Measurements from ENCODE around the gene PAEP.

PAEP gene

DNA sequence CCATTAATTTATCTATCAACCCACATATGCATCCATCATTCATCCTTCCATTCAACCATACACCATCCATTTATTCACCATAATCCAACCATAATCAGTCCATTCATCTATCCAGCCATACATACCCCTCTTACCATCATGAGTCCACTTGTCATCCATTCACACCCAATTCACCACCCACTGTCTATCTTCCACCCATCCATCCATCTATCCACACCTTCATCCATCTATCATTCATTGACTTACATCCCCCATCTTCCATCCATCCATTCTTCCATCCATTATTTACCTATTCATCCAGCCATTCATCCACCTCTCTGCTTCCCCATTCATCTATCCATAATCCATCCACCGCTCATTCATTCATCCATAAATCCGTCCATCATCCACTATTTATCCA lies 17.8 kb downstream of the PAEP start:
- Histone ChIP-seq H3K4me3 (ENCODE audit: low read length) (no peak overlapping the region), H3K9me3 (ENCODE audit: control insufficient read depth, insufficient read depth, low read length) (no peaks in the 10 kb centered on the region), H3K27ac (ENCODE audit: low read length) (no peak overlapping the region), H3K36me3 (ENCODE audit: control insufficient read depth, insufficient read depth, low read length) (no peaks in the 10 kb centered on the region), H3K27me3 (ENCODE audit: control insufficient read depth, insufficient read depth, low read length) (no peaks in the 10 kb centered on the region), H3K4me1 (ENCODE audit: control insufficient read depth, insufficient read depth, low read length) (no peaks in the 10 kb centered on the region)
- no peak for DNase-seq (ENCODE audit: low read depth, low spot score)
- 100% methylated on average over 2 of the region's 2 CpGs for WGBS (ENCODE audit: insufficient coverage, insufficient read length)

DNA sequence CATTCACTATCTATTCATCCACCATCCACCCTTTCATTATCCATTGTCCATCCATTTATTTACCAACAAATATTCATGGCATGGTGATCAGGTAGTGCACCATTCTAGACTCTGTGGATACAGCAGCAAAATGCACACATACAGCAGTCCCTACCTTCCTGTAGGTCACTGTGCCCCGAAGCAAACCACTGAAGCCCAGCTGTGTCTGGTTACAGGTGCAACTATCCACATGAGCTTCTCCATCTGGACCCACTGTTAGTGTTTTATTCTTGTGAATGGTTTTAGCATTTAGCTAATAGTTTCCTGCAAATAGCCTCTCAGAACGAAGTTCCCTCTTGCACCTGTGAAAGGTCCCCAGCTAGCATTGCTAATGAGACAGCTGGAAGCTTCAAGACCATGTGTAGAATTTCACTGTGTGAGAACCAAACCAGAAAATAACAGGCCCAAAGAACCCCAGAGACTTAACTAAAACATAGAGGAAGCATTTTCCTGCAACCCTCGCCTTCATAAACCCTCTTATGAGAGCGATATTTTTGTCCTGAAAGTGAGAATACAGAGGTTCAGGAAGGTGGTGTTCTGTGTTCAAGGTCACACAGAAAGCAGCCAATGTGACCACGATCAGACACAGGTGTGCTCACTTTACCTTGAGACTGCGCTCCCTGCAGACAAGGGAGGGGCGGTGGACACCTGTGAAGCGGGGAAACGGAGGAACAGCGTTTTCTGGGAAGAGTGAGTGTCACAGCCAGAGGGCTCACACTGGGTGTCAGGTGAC lies 18.5 kb downstream of the PAEP start:
- H3K9me3 ChIP-seq (ENCODE audit: control insufficient read depth, insufficient read depth, low read length), result no peaks in the 10 kb centered on the region
- H3K27ac ChIP-seq (ENCODE audit: low read length), result no peak overlapping the region
- no CpG with 5 or more reads among the region's 10 CpGs for WGBS (ENCODE audit: insufficient coverage, insufficient read length)
- DNase-seq (ENCODE audit: low read depth, low spot score), result no peak
- no peaks in the 10 kb centered on the region for H3K36me3 ChIP-seq (ENCODE audit: control insufficient read depth, insufficient read depth, low read length)
- no peaks in the 10 kb centered on the region for H3K4me1 ChIP-seq (ENCODE audit: control insufficient read depth, insufficient read depth, low read length)
- H3K4me3 ChIP-seq (ENCODE audit: low read length), result no peak overlapping the region
- no peaks in the 10 kb centered on the region for H3K27me3 ChIP-seq (ENCODE audit: control insufficient read depth, insufficient read depth, low read length)

- WGBS (ENCODE audit: insufficient coverage, insufficient read length), result no CpG with 5 or more reads among the region's 11 CpGs
- H3K27ac ChIP-seq (ENCODE audit: low read length), result no peak overlapping the region
- no peaks in the 10 kb centered on the region for H3K9me3 ChIP-seq (ENCODE audit: control insufficient read depth, insufficient read depth, low read length)
- no peaks in the 10 kb centered on the region for H3K4me1 ChIP-seq (ENCODE audit: control insufficient read depth, insufficient read depth, low read length)
- H3K27me3 ChIP-seq (ENCODE audit: control insufficient read depth, insufficient read depth, low read length), result no peaks in the 10 kb centered on the region
- H3K4me3 ChIP-seq (ENCODE audit: low read length), result no peak overlapping the region
- DNase-seq (ENCODE audit: low read depth, low spot score), result no peak
- no peaks in the 10 kb centered on the region for H3K36me3 ChIP-seq (ENCODE audit: control insufficient read depth, insufficient read depth, low read length)
These were observed 19.3 kb downstream of the PAEP start for GRCh38 chr9:135580664-135581380.

- H3K36me3 ChIP-seq (ENCODE audit: control insufficient read depth, insufficient read depth, low read length), result no peaks in the 10 kb centered on the region
- no peak overlapping the region for H3K27ac ChIP-seq (ENCODE audit: low read length)
- H3K9me3 ChIP-seq (ENCODE audit: control insufficient read depth, insufficient read depth, low read length), result no peaks in the 10 kb centered on the region
- no peaks in the 10 kb centered on the region for H3K27me3 ChIP-seq (ENCODE audit: control insufficient read depth, insufficient read depth, low read length)
- DNase-seq (ENCODE audit: low read depth, low spot score), result no peak
- 100% methylated on average over 3 of the region's 18 CpGs for WGBS (ENCODE audit: insufficient coverage, insufficient read length)
- no peaks in the 10 kb centered on the region for H3K4me1 ChIP-seq (ENCODE audit: control insufficient read depth, insufficient read depth, low read length)
- H3K4me3 ChIP-seq (ENCODE audit: low read length), result no peak overlapping the region
These were observed 20.3 kb downstream of the PAEP start for GRCh38 chr9:135581636-135582426.

DNA sequence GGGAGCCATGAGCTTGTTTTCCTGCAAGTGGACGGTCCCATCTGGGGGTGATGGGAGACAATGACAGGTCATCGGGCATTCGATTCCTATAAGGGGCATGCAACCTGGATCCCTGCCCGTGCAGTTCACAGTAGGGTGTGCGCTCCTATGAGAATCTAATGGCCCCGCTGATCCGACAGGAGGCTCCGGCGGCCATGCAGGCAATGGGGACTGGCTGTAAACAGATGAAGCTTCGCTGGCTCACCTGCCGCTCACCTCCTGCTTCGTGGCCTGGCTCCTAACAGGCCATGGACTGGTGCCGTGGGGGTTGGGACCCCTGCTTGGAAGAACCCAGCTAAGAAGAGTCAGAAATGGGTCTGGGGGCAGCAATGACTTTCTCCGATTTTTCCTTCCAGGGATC lies 21.0 kb downstream of the PAEP start:
- Histone ChIP-seq H3K27ac (ENCODE audit: low read length) (no peak overlapping the region), H3K4me3 (ENCODE audit: low read length) (no peak overlapping the region), H3K9me3 (ENCODE audit: control insufficient read depth, insufficient read depth, low read length) (no peaks in the 10 kb centered on the region), H3K27me3 (ENCODE audit: control insufficient read depth, insufficient read depth, low read length) (no peaks in the 10 kb centered on the region), H3K4me1 (ENCODE audit: control insufficient read depth, insufficient read depth, low read length) (no peaks in the 10 kb centered on the region), H3K36me3 (ENCODE audit: control insufficient read depth, insufficient read depth, low read length) (no peaks in the 10 kb centered on the region)
- whole genome bisulfite sequencing (ENCODE audit: insufficient coverage, insufficient read length), result no CpG with 5 or more reads among the region's 14 CpGs
- no peak for DNase-seq (ENCODE audit: low read depth, low spot score)

DNA sequence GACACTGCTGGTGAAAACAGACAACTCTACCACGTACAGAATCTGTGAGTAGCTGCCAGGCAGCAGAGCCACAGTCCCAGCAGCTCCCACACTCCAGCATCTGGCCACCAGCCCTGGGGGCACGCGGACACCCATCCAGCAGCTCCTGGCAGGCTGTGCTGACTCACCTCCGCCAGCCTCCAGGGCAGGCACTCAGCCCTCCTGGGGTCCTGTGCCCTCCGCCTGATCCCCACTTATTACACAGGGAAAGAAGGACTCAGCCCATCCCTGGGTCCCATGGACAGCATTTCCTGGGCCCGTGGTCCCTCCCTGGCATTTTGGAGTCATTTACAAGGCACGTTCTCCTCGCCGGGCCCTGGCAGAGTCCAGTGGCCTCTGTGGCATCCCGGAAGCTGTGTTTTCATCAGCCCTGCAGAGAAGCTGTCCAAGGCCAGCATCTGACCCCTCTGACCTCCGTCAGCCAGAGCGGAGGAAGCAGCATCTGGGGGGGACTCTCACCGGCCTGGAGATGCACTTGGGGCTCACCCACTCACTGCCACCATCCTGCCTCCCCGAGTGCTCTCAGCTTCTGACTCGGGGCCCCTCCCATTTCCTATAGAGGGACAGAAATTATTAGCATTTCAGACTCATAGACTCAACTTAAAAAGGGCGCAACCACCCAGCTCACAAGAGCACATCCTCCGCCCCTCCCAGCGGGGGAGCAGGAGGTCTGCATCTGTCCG lies 21.6 kb downstream of the PAEP start:
- no peaks in the 10 kb centered on the region for H3K27me3 ChIP-seq (ENCODE audit: control insufficient read depth, insufficient read depth, low read length)
- no peaks in the 10 kb centered on the region for H3K36me3 ChIP-seq (ENCODE audit: control insufficient read depth, insufficient read depth, low read length)
- H3K4me1 ChIP-seq (ENCODE audit: control insufficient read depth, insufficient read depth, low read length), result no peaks in the 10 kb centered on the region
- H3K4me3 ChIP-seq (ENCODE audit: low read length), result no peak overlapping the region
- DNase-seq (ENCODE audit: low read depth, low spot score), result no peak
- no CpG with 5 or more reads among the region's 19 CpGs for WGBS (ENCODE audit: insufficient coverage, insufficient read length)
- H3K9me3 ChIP-seq (ENCODE audit: control insufficient read depth, insufficient read depth, low read length), result no peaks in the 10 kb centered on the region
- H3K27ac ChIP-seq (ENCODE audit: low read length), result no peak overlapping the region

- H3K27me3 ChIP-seq (ENCODE audit: control insufficient read depth, insufficient read depth, low read length), result no peaks in the 10 kb centered on the region
- WGBS (ENCODE audit: insufficient coverage, insufficient read length), result no CpG with 5 or more reads among the region's 16 CpGs
- DNase-seq (ENCODE audit: low read depth, low spot score), result no peak
These were observed 22.1 kb downstream of the PAEP start for GRCh38 chr9:135583688-135584011.

GRCh38 chr9:135584371-135584770 lies 22.8 kb downstream of the PAEP start:
- Histone ChIP-seq H3K9me3 (ENCODE audit: control insufficient read depth, insufficient read depth, low read length) (no peaks in the 10 kb centered on the region), H3K36me3 (ENCODE audit: control insufficient read depth, insufficient read depth, low read length) (no peaks in the 10 kb centered on the region), H3K27me3 (ENCODE audit: control insufficient read depth, insufficient read depth, low read length) (no peaks in the 10 kb centered on the region), H3K4me3 (ENCODE audit: low read length) (no peak overlapping the region), H3K27ac (ENCODE audit: low read length) (no peak overlapping the region), H3K4me1 (ENCODE audit: control insufficient read depth, insufficient read depth, low read length) (no peaks in the 10 kb centered on the region)
- no peak for DNase-seq (ENCODE audit: low read depth, low spot score)
- WGBS (ENCODE audit: insufficient coverage, insufficient read length), result no CpG with 5 or more reads among the region's 5 CpGs

More at GRCh38 chr9:135583688-135584011, 22.1 kb downstream of the PAEP start:
- no peaks in the 10 kb centered on the region for H3K9me3 ChIP-seq (ENCODE audit: control insufficient read depth, insufficient read depth, low read length)
- no peak overlapping the region for H3K27ac ChIP-seq (ENCODE audit: low read length)
- H3K4me3 ChIP-seq (ENCODE audit: low read length), result no peak overlapping the region
- H3K4me1 ChIP-seq (ENCODE audit: control insufficient read depth, insufficient read depth, low read length), result no peaks in the 10 kb centered on the region
- H3K36me3 ChIP-seq (ENCODE audit: control insufficient read depth, insufficient read depth, low read length), result no peaks in the 10 kb centered on the region

GRCh38 chr9:135584934-135585333 lies 23.4 kb downstream of the PAEP start:
- DNase-seq (ENCODE audit: low read depth, low spot score), result no peak
- H3K4me3 ChIP-seq (ENCODE audit: low read length), result no peak overlapping the region
- no peaks in the 10 kb centered on the region for H3K4me1 ChIP-seq (ENCODE audit: control insufficient read depth, insufficient read depth, low read length)
- H3K27ac ChIP-seq (ENCODE audit: low read length), result no peak overlapping the region
- H3K36me3 ChIP-seq (ENCODE audit: control insufficient read depth, insufficient read depth, low read length), result no peaks in the 10 kb centered on the region
- WGBS (ENCODE audit: insufficient coverage, insufficient read length), result no CpG with 5 or more reads among the region's 16 CpGs
- H3K27me3 ChIP-seq (ENCODE audit: control insufficient read depth, insufficient read depth, low read length), result no peaks in the 10 kb centered on the region
- H3K9me3 ChIP-seq (ENCODE audit: control insufficient read depth, insufficient read depth, low read length), result no peaks in the 10 kb centered on the region

- no peaks in the 10 kb centered on the region for H3K9me3 ChIP-seq (ENCODE audit: control insufficient read depth, insufficient read depth, low read length)
- no CpG with 5 or more reads among the region's 15 CpGs for WGBS (ENCODE audit: insufficient coverage, insufficient read length)
- H3K4me1 ChIP-seq (ENCODE audit: control insufficient read depth, insufficient read depth, low read length), result no peaks in the 10 kb centered on the region
- H3K27ac ChIP-seq (ENCODE audit: low read length), result no peak overlapping the region
- H3K4me3 ChIP-seq (ENCODE audit: low read length), result no peak overlapping the region
- no peak for DNase-seq (ENCODE audit: low read depth, low spot score)
- H3K36me3 ChIP-seq (ENCODE audit: control insufficient read depth, insufficient read depth, low read length), result no peaks in the 10 kb centered on the region
- no peaks in the 10 kb centered on the region for H3K27me3 ChIP-seq (ENCODE audit: control insufficient read depth, insufficient read depth, low read length)
These were observed 25.1 kb downstream of the PAEP start for GRCh38 chr9:135586601-135587109.
